Uterus (tissue), 4 donors: Measurements from ENCODE around the gene TFAP2B. TPM values are rescaled to one million over a fixed set of nuclear protein-coding genes. Genes with fewer than 3 reads are reported as not detected.

Source experiments
- DNase-seq, 2 donors: peaks; one replicate each; pipeline ENCODE4 v3.0.0-alpha.2; 2019 to 2020
- H3K27ac ChIP-seq, 2 donors: fragments of 200-600 bp; sonication (generic); 1 replicate in 1 of 2; 2 replicates in 1 of 2; pipeline ENCODE4 v1.5.1; 2016 to 2018
- H3K27me3 ChIP-seq, 2 donors: fragments of 200-600 bp; sonication (generic); one replicate each; pipeline ENCODE4 v1.5.1; 2018 to 2019; ENCODE audit warnings: control low read depth in 1 of 2
- H3K36me3 ChIP-seq, 2 donors: fragments of 200-600 bp; sonication (generic); one replicate each; pipeline ENCODE4 v1.5.1; 2019; ENCODE audit warnings: control low read depth in 1 of 2
- H3K4me1 ChIP-seq, 2 donors: fragments of 200-600 bp; sonication (generic); one replicate each; pipeline ENCODE4 v1.5.1; 2018 to 2019; ENCODE audit warnings: control low read depth in 1 of 2
- H3K4me3 ChIP-seq, 2 donors: fragments of 200-600 bp; sonication (generic); 1 replicate in 1 of 2; 2 replicates in 1 of 2; pipeline ENCODE4 v1.5.1; 2018 to 2019; ENCODE audit warnings: mild to moderate bottlenecking in 1 of 2
- H3K9me3 ChIP-seq, 2 donors: fragments of 200-600 bp; sonication (generic); one replicate each; pipeline ENCODE4 v1.5.1; 2019; ENCODE audit warnings: control low read depth in 1 of 2
- POLR2A ChIP-seq, 2 donors: fragments of 450-650 bp; IDR thresholded peaks; one replicate each; pipeline ENCODE4 v1.6.1; 2016; ENCODE audit warnings: antibody characterized with exemption in 2 of 2, mild to moderate bottlenecking in 1 of 2, moderate library complexity in 1 of 2
- intact Hi-C: fragments of 100-400 bp; cut with DNase I; formaldehyde crosslinking; loops from one replicate; pipeline ENCODE4 v1.15.1; 2023; ENCODE audit warnings: low total_unique reads
- total RNA-seq, 4 donors: library from RNA; depleted of rRNA in 3 of 4; stranded (reverse); fragments of >200 nt in 3 of 4; gene quantifications; one replicate each; pipeline versions ENCODE4 v1.1.0 to v1.2.4, GENCODE V29; 2014 to 2023
- TF ChIP-seq, protein P1 (sequence below), 4 experiments: fragments of 200-600 bp in 2 of 4; fragments of 450-650 bp in 2 of 4; sonication (generic) in 2 of 4; IDR thresholded peaks; one replicate each; pipeline ENCODE4 v1.5.1; 2016 to 2019; ENCODE audit warnings: antibody characterized with exemption in 4 of 4, mild to moderate bottlenecking in 2 of 4, moderate library complexity in 1 of 4
- donor health status: DM: yes; HTN: yes; CAD: no.

TFAP2B gene
- total RNA-seq, 4 donors from 2014 or later: 0.41 TPM; not detected in 3

DNA sequence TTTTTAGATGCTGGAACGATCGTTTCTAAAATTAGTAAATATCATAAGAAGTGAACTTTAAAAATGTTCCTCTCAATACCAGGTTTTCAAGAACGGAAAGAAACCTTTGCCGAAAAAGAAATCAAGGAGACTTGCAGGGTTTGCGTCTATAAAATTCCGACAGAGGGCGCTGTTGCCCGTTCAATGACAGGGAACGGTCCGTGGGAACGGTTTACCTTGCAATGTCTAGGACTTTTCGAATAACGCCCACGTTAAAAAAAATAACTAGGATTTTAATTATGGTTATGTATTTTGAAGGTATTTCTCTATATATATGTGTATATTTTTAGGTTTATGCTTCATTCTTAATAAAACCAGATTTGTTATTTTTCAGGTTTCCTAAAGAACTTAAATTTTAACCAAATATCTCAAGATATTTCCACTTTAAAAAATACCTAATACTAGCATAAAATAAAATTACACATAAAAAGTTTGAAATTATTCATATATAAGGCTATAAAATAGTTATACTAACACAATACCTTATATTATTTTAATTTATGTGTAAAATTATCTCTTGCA lies 2.5 kb upstream of the TFAP2B start:
- TF ChIP-seq, protein P1, sequence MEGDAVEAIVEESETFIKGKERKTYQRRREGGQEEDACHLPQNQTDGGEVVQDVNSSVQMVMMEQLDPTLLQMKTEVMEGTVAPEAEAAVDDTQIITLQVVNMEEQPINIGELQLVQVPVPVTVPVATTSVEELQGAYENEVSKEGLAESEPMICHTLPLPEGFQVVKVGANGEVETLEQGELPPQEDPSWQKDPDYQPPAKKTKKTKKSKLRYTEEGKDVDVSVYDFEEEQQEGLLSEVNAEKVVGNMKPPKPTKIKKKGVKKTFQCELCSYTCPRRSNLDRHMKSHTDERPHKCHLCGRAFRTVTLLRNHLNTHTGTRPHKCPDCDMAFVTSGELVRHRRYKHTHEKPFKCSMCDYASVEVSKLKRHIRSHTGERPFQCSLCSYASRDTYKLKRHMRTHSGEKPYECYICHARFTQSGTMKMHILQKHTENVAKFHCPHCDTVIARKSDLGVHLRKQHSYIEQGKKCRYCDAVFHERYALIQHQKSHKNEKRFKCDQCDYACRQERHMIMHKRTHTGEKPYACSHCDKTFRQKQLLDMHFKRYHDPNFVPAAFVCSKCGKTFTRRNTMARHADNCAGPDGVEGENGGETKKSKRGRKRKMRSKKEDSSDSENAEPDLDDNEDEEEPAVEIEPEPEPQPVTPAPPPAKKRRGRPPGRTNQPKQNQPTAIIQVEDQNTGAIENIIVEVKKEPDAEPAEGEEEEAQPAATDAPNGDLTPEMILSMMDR (IDR thresholded peaks at IDR 0.05): peak; percentile 35 to 64 (median 50)
- no peak for TF ChIP-seq POLR2A (IDR thresholded peaks at IDR 0.05)
- DNase-seq: peak in 1 of 2 donors; percentile 19
- peaks cover 0 to 7% of the 10 kb centered on the region in 2 donors for H3K4me1 ChIP-seq
- H3K9me3 ChIP-seq: no peaks in the 10 kb centered on the region
- no peak overlapping the region for H3K27ac ChIP-seq
- no peaks in the 10 kb centered on the region for H3K36me3 ChIP-seq
- intact Hi-C loops: no loop called here
- H3K4me3 ChIP-seq: peak overlapping the region in 1 of 2 donors; percentile 21
- H3K27me3 ChIP-seq: peaks cover 0 to 42% of the 10 kb centered on the region in 2 donors

DNA sequence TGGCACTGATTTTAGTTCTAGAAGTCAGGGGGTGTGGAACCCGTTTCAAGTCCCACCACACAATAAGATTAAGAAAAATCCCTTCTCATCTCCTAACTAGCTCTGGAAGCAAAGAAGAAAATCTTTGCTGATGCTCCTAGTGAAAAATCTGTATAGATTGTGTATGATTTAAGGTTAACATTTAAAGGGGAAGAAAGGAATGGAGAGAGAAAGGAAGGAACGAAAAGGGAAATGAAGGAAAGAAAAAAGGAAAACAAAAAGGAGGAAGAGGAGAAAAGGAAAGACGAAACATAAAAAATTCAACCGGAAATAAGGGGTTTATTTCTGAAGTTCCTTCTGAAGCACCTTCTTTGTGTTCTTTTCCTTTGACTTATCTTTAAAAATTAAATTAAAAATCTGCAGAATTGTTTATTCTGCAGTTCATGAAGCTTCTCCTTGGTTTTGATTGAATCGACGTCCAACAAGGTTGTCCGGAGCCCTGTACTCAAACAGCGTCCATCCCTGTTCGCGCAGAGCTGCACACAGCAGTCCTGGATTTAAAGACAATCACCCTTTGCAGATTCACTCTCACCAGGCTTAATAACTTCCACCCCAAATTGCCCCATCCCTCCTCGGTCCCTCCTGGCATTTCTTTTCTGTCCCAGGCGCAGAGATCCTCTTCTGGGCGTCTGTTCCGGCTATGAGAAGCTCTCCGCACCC lies 1.6 kb upstream of the TFAP2B start:
- Histone ChIP-seq H3K4me3 (no peak overlapping the region), H3K9me3 (no peaks in the 10 kb centered on the region), H3K27ac (no peak overlapping the region), H3K27me3 (peaks cover 0 to 50% of the 10 kb centered on the region in 2 donors), H3K36me3 (no peaks in the 10 kb centered on the region), H3K4me1 (peaks cover 0 to 7% of the 10 kb centered on the region in 2 donors)
- no peak for DNase-seq
- intact Hi-C loops: no loop called here
- no peak for TF ChIP-seq POLR2A (IDR thresholded peaks at IDR 0.05)
- TF ChIP-seq, protein P1 (IDR thresholded peaks at IDR 0.05): no peak

DNA sequence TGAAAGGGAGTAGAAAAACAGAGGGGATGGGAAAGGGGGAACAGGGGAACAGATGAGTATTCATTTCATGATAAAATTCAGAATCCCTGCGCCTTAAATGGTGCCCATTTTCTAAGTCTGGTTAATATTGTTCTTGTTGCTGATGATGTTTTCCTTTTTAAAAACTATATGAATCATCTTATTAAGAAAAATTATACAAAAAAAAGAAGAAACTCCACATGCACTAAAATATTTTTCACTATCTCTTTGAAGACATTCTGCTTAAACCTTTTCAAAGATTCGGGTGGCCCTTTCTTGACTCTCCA lies 1.1 kb upstream of the TFAP2B start:
- intact Hi-C loops: no loop called here
- peaks cover 0 to 54% of the 10 kb centered on the region in 2 donors for H3K27me3 ChIP-seq

DNA sequence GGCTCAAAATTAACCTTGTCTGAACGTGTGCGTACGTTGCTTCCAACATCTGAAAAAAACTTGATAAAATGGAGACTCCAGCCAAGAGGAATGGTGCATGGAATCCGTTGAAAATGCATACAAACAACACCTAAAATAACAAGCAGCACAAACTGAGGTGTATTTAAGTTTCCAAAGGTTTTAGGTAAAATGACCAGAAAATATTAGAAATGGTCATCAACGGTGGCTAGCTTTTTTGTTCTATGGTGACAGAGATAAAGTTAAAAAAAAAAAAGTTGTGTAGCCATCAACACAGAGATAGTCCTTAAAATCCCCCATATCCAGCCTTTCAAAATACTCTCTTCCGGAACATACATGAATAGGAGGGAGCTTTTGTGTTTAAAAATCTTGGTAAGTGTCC lies 651 bp upstream of the TFAP2B start:
- no peaks in the 10 kb centered on the region for H3K36me3 ChIP-seq
- H3K9me3 ChIP-seq: no peaks in the 10 kb centered on the region
- TF ChIP-seq, protein P1 (IDR thresholded peaks at IDR 0.05): no peak
- TF ChIP-seq POLR2A (IDR thresholded peaks at IDR 0.05): no peak
- no peak for DNase-seq
- peaks cover 0 to 59% of the 10 kb centered on the region in 2 donors for H3K27me3 ChIP-seq
- peaks cover 0 to 7% of the 10 kb centered on the region in 2 donors for H3K4me1 ChIP-seq
- intact Hi-C loops: no loop called here
- H3K27ac ChIP-seq: no peak overlapping the region
- no peak overlapping the region for H3K4me3 ChIP-seq

More for the DNA sequence above, 1.1 kb upstream of the TFAP2B start:
- Histone ChIP-seq H3K4me3 (no peak overlapping the region), H3K9me3 (no peaks in the 10 kb centered on the region), H3K4me1 (peaks cover 0 to 7% of the 10 kb centered on the region in 2 donors), H3K27ac (no peak overlapping the region), H3K36me3 (no peaks in the 10 kb centered on the region)
- DNase-seq: no peak
- TF ChIP-seq, protein P1 (IDR thresholded peaks at IDR 0.05): no peak
- TF ChIP-seq POLR2A (IDR thresholded peaks at IDR 0.05): no peak

DNA sequence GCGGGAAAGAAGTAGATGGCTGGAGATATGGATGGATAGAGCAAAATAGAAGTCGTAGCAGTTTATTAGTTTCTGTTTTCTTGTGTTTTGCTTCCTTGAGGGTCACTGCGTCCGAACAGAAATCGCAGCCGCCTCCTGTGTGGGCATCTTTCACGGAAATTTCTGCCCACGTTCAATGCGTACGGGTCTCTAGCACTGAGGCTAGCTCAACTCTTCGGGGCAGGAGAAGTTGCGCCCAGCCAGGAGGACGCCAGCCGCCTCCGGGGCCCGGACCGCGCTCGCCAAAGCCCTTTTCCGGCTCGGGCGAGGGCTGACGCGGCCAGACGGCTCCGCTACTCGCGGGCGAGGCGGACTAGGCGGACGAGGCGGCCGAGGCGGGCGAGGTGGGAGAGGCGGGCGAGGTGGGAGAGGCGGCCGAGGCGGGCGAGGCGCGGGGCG lies 814 bp downstream of the TFAP2B start:
- DNase-seq: no peak
- H3K9me3 ChIP-seq: no peaks in the 10 kb centered on the region
- H3K27ac ChIP-seq: no peak overlapping the region
- intact Hi-C loops: no loop called here
- H3K36me3 ChIP-seq: no peaks in the 10 kb centered on the region
- no peak overlapping the region for H3K4me3 ChIP-seq
- peaks cover 0 to 7% of the 10 kb centered on the region in 2 donors for H3K4me1 ChIP-seq
- no peak for TF ChIP-seq POLR2A (IDR thresholded peaks at IDR 0.05)
- TF ChIP-seq, protein P1 (IDR thresholded peaks at IDR 0.05): no peak
- H3K27me3 ChIP-seq: peaks cover 0 to 73% of the 10 kb centered on the region in 2 donors
